HG03342 (cell line): ENCODE data around the gene SP7.
A peak's percentile ranks its signal among the peaks of the same experiment; 100 is the strongest.
"Not testable (repeated sequence)": the region's sequence is repeated elsewhere in the genome, so short reads cannot be mapped to it uniquely, and the experiment has no call there.

ENCODE experiments used
- ATAC-seq: cut with Tn5 transposase; IDR thresholded peaks from one replicate; pipeline ENCODE4 v1.9.1; 2021; ENCODE audit warnings: mild to moderate bottlenecking, moderate library complexity; ENCODE audit not compliant: unreplicated experiment

SP7 gene

DNA sequence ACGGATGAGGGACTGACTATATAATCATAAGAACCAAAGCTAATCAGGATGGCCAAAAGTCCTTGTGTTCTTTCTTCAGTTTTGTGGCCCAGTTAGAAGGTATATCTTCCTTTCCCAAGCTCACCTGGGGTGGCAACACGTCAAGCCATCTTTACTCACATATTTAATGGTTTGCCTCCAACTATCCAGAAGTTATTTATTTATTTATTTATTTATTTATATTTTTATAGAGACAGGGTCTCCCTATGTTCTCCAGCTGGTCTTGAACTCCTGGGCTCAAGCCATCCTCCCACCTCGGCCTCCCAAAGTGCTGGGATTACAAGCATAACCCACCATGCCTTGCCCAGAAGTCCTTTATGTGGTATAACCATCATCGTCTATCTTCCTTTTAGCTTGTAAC lies 11.8 kb upstream of the SP7 start:
- no peak for ATAC-seq

DNA sequence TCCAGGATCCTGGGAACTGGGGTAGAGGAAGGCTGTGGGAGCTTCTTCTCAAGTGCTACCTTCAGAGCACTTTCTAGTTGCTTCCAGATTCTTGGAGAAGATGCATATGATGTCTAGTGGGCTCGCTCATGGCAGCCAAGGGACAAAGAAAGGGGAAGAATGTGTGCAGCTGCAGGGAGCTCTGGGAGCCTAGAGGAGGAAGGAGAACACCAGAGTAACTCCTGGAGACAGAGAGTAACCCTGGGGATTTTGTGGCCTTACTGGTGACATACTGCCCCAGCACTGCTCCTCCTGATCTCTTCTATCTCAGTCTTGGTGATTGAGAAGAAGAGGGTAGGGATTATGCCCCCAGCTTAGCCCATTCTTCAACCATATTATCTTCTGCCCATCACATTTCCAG lies 10.3 kb upstream of the SP7 start:
- no peak for ATAC-seq

DNA sequence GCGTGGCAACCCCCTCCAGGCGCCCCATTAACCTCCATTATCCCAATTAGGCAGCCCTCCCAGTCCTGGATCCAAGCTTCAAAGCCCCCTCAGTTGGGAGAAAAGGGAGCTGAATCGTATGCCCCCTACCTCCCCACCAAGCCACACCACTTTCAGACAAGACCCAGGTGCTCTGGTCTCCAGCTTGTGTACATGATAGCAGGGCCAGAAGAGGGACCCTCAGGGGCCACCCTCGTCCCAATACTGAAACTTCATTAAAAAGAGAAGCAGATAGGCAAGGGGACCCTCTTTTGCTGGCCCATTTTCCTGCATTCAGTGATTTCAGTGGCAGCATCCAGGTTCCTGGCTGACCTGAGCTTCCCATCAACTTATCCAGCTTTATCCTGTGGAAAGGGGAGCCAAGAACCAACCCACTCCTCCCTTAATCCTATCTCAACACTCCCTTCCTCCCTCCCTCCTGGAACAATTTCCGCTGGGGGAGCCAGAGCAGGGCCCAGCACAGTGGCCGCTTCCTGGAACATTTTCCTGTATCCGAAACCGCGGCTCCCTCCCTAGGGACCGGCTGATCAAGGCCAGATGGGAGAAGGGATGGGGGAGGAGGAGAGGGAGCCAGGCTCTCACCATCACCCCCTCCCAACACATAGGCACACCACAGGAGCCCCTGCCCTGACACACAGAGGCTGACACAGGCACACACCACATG lies 9.5 kb upstream of the SP7 start:
- ATAC-seq, result no peak

GRCh38 chr12:53344824-53345485 lies 8.8 kb upstream of the SP7 start:
- peak; percentile 53 for ATAC-seq

DNA sequence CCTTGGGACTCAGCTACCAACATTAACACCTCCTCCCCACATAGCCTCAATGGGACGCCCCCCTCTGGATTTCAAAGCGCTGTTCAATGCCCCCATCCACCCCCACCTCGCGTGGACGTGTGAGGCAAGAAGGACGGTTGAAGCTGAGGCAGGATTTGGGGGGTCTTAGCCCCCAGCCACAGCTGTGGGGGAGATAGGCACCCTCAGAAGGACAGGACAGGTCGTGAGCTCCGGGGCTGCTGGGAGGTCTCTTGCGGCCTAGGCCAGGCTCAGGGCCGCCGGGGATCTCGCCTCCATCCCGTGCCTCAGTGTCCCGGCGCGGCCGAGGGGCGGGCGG lies 8.3 kb upstream of the SP7 start:
- ATAC-seq, result no peak

DNA sequence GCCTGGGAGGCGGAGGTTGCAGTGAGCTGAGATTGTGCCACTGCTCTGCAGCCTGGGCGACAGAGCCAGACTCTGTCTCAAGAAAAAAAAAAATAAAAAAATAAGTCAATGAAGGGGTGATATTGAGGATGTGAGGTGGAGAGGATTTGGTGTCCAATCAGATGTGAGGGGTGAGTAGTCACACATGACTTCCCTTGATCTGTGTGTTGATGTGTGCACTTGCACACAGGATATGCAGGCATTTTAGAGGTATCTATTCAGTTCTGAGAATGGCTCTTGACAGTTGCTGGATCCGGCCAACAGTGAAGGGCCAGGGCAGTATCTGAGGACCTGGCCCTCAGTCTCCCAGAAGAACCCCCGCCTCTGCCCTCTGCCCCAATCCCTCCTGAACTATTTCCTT lies 7.8 kb upstream of the SP7 start:
- ATAC-seq, result no peak

DNA sequence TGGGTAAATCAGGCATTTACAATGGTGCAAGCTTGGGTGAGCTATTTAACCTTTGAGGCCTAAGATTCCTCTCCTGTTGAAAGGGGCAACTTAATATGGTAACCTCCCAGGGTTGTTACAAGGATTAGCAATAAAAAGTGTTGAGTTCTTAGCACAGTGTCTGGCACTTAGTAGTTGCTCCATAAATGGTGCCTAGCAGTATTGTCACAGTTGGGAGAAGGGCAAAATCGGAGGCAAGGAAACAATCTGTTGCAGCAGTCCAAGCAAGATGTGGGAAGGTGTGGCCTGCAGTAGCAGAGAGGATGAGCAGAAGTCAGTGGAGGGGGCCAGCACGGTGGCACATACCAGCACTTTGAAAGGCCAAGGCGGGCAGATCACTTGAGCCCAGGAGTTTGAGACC lies 7.3 kb upstream of the SP7 start:
- no peak for ATAC-seq

DNA sequence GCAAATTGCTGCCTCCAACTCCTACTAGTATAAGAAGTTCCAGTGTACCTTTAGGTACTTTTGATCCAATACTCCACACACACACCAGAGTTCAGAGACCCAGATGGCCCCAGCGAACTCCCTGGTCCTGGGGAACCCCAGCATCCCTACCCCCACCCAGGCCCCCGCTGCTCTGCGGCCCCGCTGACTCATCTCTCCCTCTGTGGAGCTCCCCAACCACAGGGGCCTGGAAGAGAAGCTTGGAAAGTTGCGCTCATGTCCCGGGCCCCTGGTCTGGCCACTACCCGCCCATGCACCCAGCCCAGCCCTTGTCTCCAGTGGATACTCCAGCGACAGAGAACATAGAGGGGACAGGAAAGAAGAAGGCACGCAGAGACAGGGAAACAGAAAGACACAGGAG lies 4.2 kb upstream of the SP7 start:
- no peak for ATAC-seq

DNA sequence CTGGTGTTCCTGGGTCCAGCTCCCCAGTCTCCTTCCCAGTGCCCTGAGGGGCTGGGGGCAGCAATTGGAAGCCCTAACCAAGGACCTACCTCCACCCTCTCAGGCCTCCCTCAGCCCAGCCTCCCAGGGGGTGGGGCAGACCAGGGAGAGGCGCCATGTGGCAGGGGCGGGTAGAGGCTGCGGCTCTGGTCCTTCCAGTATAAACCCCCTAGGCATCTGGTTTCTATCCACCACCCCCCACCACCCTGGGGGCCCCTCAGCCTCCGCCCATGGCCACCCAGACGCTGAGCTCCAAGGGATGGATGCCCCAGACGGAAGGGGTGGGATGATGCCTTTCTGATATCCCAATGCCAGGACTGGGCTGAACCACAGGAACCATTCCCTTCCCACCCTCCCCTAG lies 2.8 kb upstream of the SP7 start:
- ATAC-seq, result no peak

- no peak for ATAC-seq
Measured at GRCh38 chr12:53338017-53338416, 1.9 kb upstream of the SP7 start.

- ATAC-seq, result no peak
Measured at GRCh38 chr12:53334822-53335221, 1.3 kb downstream of the SP7 start.

DNA sequence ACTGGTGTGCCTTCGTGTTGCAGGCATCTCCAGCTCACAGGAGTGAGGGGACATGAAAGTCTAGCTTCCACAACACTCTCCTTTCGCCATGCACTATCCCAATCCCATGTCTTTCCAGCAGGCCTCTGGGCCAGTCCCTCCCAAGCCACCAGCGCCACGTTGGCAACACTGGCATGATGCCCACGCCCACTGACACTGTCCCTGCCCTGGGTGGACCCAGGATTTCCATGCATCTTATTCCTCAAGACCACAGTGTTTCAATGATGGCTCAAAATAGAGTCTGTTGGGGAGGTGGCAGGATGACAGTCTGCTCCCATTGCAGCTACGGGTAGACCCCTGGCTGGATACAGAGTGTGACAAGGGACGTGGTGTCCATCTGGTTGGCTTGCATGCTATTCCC lies 2.3 kb downstream of the SP7 start:
- no peak for ATAC-seq

DNA sequence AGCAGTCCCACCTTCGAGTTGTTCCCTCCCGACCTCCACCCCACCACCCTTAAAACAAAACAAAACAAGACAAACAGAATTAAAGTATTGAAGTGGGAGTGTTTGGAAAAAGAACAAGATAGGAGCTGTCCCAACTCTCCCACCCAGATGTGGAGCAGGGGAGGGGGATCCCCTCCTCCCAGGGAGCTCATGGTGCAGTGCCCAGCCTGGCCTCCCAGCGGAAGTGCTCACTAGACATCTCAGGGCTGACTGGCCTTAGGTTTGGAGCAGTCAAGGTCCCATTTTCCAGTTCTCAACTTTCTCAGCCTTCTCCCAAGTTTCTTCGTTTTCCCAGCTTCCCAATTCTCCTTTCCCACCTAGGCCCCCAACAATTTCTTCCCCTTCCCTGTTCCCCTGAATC lies 2.9 kb downstream of the SP7 start:
- no peak for ATAC-seq

DNA sequence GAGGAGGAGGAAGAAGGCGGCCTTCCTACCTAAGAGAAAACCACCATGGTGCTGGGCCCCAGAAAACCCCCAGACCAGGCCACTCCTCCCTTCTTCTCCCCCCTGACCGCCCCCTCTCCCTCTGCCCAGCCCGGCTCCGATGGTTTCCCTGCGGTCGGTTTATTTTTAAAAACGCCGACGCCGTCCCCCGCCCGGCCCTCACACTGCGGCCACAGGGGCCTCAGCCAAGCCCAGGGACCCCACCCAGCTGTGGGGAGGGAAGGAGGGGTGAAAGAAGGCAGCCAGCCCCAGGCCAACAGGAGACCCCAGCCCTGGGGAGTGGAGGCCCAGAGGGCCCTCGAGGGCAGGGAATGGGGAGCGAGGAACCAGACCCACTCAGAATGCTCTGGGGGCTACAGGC lies 3.4 kb downstream of the SP7 start:
- no peak for ATAC-seq

DNA sequence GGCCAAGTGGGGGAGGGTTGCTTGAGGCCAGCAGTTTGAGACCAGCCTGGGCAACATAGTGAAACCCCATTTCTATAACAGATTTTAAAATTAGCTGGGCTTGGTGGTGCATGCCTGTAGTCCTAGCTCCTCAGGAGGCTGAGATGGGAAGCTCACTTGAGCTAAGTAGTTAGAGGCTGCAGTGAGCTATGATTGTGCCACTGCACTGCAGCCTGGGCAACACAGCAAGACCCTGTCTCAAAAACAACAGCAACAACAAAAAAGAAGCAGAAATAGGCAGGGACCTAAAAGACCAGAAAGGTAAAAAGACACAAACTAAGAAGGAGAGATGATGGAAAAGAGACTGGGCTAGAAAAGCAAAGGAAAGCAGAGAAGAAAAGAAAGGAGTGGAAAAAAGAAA lies 3.8 kb downstream of the SP7 start:
- not testable (repeated sequence) for ATAC-seq

GRCh38 chr12:53330671-53331070 lies 5.5 kb downstream of the SP7 start:
- no peak for ATAC-seq

GRCh38 chr12:53328043-53328435 lies 8.1 kb downstream of the SP7 start:
- ATAC-seq, result no peak

DNA sequence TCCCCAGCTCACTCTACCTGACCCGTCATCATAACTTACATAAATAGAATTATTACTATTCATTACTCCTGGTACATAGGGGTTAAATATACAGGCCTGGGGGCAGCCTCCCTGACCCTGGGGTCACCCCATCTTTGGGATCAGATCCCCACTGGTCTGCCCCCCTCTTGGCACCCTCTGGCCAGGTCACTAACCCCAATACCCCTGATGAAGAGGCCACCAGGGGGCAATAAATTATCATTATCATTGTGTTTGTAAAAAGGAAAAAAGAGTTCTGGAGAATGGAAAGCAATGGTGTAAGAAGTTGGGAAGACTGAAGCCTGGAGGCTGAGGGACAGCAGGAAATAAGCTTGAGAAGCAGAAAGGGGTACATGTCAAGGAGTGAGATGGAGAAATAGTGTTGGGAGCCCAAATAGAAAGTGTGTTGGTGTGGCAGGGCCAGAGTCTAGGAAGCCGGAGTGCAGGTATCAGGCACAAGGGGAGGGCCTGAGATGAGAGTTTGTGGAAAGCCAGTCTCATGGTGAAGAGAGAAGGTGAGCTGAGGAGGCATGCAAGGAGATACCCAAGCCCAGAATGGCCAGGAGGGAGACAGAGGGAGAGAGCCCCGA lies 8.6 kb downstream of the SP7 start:
- ATAC-seq, result no peak

DNA sequence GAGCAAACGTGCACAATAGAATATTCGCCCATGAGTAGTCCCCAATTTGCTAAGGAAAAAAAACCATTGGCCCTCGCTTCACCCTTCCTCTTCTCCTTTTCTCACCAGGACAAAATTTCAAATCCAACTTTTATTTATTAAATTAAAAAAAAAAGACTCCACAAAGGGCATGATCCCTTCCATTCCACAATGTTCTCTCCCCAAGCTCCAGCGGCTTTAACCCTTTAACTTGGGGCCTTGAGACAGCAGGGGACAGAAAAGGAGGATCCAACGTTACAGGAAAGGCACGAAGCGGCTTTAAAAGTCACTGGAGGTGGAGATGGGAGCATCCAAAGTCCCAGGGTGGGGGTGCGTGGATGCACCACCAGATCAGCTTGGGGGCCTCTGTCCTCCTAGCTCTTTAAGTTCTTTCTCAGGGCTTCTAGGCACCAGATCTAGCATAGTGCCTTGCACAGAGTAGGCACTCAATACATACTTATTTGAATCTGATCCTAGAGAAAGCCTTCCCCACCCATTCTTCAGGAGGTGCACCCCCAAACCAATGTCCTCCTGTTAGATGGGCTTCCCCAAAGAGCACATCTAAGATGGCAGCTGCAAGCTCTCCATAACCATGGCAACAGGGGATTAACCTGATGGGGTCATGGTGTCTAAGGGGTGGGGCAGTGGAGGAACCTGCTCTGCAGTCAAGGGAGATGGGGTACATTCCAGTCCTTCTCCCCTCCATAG lies 9.5 kb downstream of the SP7 start:
- no peak for ATAC-seq

- no peak for ATAC-seq
Measured at GRCh38 chr12:53325511-53326061, 10.6 kb downstream of the SP7 start.

GRCh38 chr12:53324779-53325510 lies 11.2 kb downstream of the SP7 start:
- peak; percentile 40 for ATAC-seq
